IPS-20b (cell line): ENCODE measurements around the gene PLEKHG4.

Experiments
- H3K27ac ChIP-seq: one replicate; pipeline ENCODE4 v1.5.1; 2013; ENCODE audit warnings: low read length
- H3K27me3 ChIP-seq: 2 replicates; pipeline ENCODE4 v1.6.1; 2013; ENCODE audit warnings: mild to moderate bottlenecking, low read length, inconsistent platforms; ENCODE audit not compliant: insufficient read depth
- H3K36me3 ChIP-seq: 2 replicates; pipeline ENCODE4 v1.6.1; 2013; ENCODE audit warnings: low read depth, mild to moderate bottlenecking, inconsistent platforms, low read length, moderate library complexity; ENCODE audit not compliant: insufficient read depth
- H3K4me1 ChIP-seq: 2 replicates; pipeline ENCODE4 v1.6.1; 2013; ENCODE audit warnings: mild to moderate bottlenecking, control low read depth, inconsistent platforms, low read length, moderate library complexity; ENCODE audit not compliant: insufficient read depth
- H3K4me3 ChIP-seq: 2 replicates; pipeline ENCODE4 v1.5.1; 2013; ENCODE audit warnings: mild to moderate bottlenecking, low read length, inconsistent platforms
- H3K9ac ChIP-seq: 2 replicates; pipeline ENCODE4 v1.6.1; 2013; ENCODE audit warnings: low read depth, mild to moderate bottlenecking, inconsistent platforms, low read length, moderate library complexity
- H3K9me3 ChIP-seq: 2 replicates; pipeline ENCODE4 v1.6.1; 2013; ENCODE audit warnings: mild to moderate bottlenecking, low read depth, low read length, inconsistent platforms; ENCODE audit not compliant: insufficient read depth

Gene PLEKHG4

DNA sequence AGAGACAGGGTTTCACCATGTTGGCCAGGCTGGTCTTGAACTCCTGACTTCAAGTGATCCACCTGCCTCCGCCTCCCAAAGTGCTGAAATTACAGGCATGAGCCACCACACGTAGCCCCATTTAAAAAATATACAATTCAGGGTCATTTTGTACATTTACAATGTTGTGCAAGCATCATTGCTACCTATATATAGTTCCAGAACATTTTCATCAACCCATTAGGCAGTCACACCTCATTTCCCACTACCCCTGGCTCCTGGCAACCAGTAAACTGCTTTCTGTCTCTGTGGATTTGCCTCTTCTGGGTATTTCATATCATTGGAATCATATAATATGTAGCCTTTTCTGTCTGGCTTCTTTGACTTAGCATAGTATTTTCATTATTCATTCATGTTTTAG, 54.0 kb downstream of the PLEKHG4 start:
- Histone ChIP-seq H3K36me3 (no peaks in the 10 kb centered on the region), H3K4me1 (no peaks in the 10 kb centered on the region), H3K9ac (no peak overlapping the region), H3K9me3 (peaks cover 4% of the 10 kb centered on the region), H3K27me3 (no peaks in the 10 kb centered on the region; the same call in 1 of the 2 replicates), H3K27ac (no peak overlapping the region), H3K4me3 (no peak overlapping the region)

DNA sequence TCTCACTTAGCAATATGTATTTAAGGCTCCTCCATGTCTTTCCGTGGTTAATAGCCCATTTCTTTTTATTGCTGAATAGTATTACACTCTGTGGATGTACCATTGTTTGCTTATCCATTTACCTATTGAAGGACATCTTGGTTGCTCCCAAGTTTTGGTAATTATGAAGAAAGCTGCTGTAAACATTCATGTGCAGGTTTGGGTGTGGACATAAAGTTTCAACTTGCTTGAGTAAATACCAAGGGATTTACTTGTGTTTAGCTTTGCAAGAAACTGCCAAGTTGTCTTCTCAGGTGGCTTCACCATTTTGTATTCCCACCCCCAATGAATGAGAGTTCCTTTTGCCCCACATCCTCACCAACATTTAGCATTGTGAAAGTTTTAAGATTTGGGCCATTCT, 56.8 kb downstream of the PLEKHG4 start:
- Histone ChIP-seq H3K9me3 (peaks cover 4% of the 10 kb centered on the region), H3K27me3 (no peaks in the 10 kb centered on the region), H3K27ac (no peak overlapping the region), H3K4me1 (no peaks in the 10 kb centered on the region), H3K9ac (no peak overlapping the region), H3K4me3 (no peak overlapping the region), H3K36me3 (no peaks in the 10 kb centered on the region)

DNA sequence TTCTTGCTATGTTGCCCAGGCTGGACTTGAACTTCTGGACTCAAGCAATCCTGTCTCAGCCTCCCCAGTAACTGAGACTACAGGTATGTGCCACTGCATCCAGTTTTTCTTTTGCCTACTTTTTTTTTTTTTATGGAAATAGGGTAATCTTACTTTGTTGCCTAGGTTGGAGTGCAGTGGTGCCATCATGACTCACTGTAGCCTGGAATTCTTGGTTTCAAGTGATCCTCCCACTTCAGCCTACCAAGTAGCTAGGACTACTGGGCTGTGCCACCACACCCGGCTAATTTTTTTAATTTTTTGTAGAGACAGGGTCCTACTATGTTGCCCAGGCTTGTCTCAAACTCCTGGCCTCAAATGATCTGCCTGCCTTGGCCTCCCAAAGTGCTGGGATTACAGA, 57.3 kb downstream of the PLEKHG4 start:
- Histone ChIP-seq H3K36me3 (no peaks in the 10 kb centered on the region), H3K9ac (no peak overlapping the region), H3K27ac (no peak overlapping the region), H3K9me3 (peaks cover 4% of the 10 kb centered on the region), H3K4me3 (no peak overlapping the region), H3K27me3 (no peaks in the 10 kb centered on the region), H3K4me1 (no peaks in the 10 kb centered on the region)
